Measurements from ENCODE around the gene WASL.
A peak's percentile ranks its signal among the peaks of the same experiment; 100 is the strongest.
"Not testable (repeated sequence)": the region's sequence is repeated elsewhere in the genome, so short reads cannot be mapped to it uniquely, and the experiment has no call there.

WASL gene

DNA sequence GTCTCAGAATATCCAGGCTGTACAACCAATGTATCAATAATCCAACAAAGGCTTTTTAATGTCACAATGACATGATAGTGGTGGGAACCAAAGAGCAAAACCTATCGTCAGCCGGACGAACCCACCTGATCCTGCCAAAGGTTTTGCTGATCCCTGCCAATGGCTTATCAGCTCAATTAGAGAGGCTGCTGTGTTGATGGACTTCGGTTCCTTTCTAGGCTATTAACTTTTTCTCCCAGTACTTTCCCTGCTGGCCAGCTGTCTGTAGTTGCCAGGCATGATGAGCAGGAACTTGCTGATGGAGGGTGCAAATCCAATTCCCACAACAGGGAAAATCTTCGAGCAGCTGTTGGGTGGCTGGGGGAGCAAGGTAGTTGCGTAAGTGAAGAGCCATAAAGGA, 90.8 kb downstream of the WASL start:
- no peak for DNase-seq (ENCODE audit: low spot score)

- DNase-seq (ENCODE audit: low spot score) = no peak
These were observed 91.5 kb downstream of the WASL start for GRCh38 chr7:123657304-123657685.

GRCh38 chr7:123656544-123657303, 92.1 kb downstream of the WASL start:
- no peak for DNase-seq (ENCODE audit: low spot score)

DNA sequence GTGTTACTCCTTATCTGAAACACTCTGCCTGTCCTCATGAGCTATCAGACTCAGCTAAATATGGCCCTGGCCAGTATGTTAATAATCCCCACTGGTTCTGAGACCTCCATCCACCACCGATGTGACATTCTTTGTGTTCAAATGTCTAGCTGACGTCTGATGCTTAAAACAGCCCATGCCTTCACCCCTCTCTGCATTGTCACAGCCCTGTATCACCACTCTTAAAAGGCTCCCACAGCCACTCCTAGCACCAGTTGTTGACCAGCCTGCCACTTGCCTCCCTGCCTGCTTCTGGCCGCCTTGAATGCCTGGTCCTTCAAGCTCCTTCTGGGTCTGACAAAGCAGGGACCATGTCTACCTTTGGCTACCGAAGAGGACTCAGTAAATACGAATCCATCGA, 93.2 kb downstream of the WASL start, which contains the start of gene LMOD2:
TSS of gene LMOD2 (plus strand) at position 253 of the 400 bp plus-strand sequence. CDS start at position 351, 98 bp downstream.
- no peak for DNase-seq (ENCODE audit: low spot score)

GRCh38 chr7:123653162-123653561, 95.6 kb downstream of the WASL start:
- DNase-seq (ENCODE audit: low spot score) = no peak

GRCh38 chr7:123652406-123652805, 96.4 kb downstream of the WASL start:
- DNase-seq (ENCODE audit: low spot score) = no peak

DNA sequence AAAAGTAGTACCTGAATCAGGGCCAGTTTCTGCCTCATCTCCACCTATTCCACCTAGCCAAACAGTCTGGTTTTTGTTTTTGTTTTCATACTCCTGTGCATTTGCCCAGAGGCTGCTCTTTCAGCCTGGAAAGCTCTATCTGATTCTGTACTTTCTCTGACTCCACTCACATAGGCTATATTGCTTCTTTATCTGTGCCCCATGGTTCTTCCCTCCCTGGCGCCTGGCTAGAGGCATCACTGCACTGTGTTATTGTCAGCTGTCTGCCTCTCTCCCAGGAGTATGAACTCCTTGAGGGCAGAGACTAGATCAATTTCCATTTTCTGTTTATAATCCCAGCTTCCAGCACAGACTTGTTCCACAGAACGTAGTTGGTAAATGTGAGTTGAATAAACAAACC, 98.2 kb downstream of the WASL start:
- DNase-seq (ENCODE audit: low spot score) = no peak

- DNase-seq (ENCODE audit: low spot score) = peak; percentile 34
These were observed 98.8 kb downstream of the WASL start for GRCh38 chr7:123649964-123650363.

- no peak for DNase-seq (ENCODE audit: low spot score)
These were observed 101.6 kb downstream of the WASL start for GRCh38 chr7:123647106-123647730.

GRCh38 chr7:123645516-123645915, 103.3 kb downstream of the WASL start:
- no peak for DNase-seq (ENCODE audit: low spot score)

GRCh38 chr7:123643495-123644441, 105.0 kb downstream of the WASL start:
- DNase-seq (ENCODE audit: low spot score) = peak; percentile 40

DNA sequence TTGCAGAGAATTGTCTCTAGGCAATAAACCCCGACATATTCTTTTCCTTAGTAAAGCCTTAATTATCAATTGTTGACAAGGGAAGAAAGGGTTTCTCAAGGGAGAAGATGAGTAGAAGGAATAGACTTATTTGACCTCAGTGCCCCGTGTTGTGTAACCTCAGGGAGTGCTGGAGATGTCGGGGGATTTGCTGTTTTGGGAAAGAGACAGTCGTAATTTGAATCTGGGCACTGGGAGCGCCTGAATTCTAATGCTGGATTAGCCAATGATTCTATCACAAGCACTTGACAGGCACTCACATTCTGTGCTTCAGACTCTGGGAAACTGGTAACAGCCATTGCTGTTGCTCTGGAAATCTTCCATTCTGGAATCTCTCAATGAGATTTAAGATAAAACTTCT, 106.9 kb downstream of the WASL start:
- DNase-seq (ENCODE audit: low spot score) = no peak

DNA sequence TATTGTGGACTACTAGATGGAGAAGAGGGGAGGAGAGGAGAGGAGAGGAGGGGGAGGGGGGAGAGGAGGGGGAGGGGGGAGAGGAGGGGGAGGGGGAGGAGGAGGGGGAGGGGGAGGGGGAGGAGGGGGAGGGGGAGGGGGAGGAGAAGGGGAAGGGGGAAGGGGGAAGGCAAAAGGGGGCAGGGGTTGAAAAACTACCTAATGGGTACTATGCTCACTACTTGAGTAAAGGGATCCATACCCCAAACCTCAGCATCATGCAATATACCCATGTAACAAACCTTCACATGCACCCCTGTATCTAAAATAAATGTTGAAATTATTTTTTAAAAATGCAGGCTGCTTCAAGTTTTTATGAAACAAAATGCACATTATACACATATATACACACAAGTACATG, 108.2 kb downstream of the WASL start:
- no peak for DNase-seq (ENCODE audit: low spot score)

DNA sequence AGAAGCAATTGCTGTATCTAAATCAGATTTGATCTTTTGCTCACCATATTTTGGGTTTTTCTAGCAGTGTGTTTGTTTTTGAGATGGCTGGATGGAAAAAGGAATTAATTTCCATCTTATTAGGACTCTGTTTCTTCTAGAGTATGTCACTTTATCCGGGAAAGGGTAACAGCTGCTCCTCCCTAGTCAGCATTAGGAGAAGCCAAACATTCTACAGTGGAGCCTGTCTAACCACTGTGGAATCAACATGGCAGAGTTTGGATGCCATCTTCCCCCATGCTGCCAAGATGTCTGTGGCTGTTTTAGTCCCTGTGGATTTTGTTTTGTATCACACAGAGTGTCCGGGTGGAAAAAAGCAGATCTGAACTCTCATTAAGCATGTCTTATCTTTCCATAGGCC, 109.2 kb downstream of the WASL start:
- no peak for DNase-seq (ENCODE audit: low spot score)

DNA sequence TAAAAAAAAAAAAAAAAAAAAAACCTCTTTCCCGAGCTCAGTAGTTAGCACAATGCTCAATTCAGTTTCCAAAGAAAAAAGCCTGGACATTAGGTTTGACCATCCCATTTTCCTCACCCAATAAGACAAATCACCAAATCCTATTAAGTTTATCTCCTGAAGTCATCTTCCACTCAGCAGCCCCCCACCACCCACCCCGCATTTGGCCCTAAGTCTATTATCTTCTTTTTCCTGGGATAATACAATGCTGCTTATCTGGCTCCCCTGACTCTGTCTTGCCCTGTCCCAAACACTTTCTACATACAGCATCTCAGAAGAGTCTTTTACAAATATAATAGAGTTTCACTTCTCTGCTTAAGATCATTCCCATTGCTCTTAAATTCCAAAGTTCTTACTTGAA, 110.9 kb downstream of the WASL start:
- no peak for DNase-seq (ENCODE audit: low spot score)

DNA sequence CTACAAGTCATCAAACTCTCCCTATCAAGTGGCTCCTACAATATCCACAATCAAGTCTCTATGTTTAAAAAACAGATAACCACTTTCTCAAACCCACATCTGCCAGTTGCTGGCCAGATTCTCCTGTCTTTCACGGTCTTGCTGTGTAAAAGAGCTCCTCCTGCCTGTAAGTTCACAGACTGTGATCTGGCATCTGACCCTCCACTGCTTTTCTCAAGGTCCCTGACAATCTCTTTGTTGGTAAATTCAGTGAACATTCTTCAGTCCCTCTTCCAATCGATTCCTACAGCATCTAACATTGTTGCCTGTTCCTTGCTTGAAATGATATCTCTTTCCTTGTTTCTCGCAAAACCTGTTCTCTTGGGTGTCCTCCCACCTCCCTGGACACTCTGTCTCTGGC, 111.6 kb downstream of the WASL start:
- DNase-seq (ENCODE audit: low spot score) = no peak

DNA sequence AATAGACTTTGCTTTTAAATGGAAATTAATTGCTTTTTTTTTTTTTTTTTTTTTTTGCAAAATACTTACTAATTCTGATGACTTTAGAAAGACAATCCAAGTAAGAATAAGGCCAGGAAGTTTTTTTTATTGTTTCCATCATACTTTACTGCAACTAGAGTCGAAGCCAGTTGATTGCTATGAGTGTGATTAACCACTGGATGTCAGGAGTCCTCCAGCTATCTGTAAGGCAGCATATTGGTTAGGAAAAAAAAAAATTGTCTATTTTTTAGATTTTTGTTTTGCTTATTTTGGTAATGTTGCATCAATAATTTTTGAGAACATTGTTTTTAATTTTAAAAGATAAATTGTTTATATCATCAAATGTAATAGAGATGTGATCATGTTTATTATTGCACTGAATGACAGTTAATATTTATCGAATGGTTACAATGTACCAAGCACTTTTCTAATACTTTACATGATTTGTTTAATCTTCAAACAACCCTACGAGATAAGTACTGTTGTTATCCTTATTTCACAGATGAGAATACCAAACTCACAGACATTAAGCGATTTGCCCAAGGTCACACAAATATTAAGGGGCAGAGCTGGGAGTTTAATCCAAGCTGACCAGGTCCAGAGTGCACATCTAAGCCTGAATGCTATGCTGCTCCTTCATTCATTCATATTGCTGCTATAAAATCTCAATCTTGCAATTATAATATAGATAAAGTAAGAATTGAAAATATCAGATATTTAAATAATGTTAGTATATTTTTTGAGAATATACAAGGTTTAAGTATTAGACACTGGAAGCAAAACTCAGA, 113.0 kb downstream of the WASL start:
- peak; percentile 44 for DNase-seq (ENCODE audit: low spot score)

GRCh38 chr7:123634011-123634573, 114.7 kb downstream of the WASL start:
- DNase-seq (ENCODE audit: low spot score) = not testable (repeated sequence)

GRCh38 chr7:123633553-123633952, 115.2 kb downstream of the WASL start:
- peak; percentile 39 for DNase-seq (ENCODE audit: low spot score)

DNA sequence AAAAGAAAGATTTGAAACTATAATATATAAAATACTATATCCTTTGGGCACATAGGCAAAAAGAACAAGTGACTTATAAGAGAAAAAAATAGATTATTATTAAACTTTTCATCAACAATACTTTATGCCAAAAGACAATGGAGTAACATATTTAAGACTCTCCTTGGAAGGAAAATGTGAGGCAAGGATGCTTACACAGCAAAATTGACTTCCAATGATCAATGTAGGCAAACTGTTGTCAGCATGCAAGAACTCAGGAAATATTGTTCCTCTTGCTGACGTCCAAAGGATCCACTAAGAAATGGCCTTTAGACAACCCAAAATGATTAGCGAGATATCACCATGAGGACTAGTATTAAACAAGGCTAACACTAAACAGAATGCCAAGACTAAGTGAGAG, 116.0 kb downstream of the WASL start:
- no peak for DNase-seq (ENCODE audit: low spot score)

Measured in AG08395 (cell line).